ENCODE measurements around the gene SUPT4H1. TPM values are rescaled to one million over a fixed set of nuclear protein-coding genes. Genes with fewer than 3 reads are reported as not detected.

The SUPT4H1 gene
- total and polyA plus RNA-seq, 2 of the 4 experiments (the other 2 are of a cell fraction) = 51.6 to 129 TPM

DNA sequence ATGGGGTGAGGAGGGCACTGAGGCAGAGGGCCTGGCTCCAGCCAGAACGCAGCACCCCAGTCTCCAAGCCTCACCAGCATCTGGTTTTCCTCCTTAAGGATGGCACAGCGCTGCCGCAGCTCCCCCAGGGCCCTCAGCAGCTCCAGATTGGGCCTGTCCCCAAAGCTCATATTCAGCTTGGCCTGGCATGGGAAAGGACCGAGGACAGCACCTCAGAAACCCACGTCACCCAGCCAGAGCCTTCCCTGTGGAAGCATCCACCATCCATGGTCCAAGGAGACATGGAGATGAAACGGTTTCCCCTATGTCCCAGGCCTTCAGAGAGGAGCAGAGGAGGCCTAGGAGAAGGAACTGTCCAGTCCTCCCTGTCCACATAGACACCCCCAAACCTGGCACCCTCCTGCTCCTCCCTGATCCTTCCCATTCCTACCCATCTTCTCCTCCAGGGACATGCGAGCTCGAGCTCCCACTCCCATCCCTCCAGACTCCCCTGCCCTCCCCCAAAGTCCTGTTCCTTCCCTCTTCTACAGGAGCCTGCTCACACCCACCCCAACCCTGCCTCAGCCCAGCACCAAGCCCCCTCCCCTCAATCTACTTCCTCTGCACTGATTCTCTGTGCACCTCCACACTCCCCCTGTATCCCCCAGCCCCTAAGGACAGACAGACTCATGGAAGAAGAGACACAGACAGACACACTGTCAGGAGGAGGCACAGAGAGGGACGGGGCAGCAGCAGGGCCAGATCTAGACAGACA is 25.2 kb downstream of the SUPT4H1 start:
- POLR2A ChIA-PET (ENCODE audit: unreplicated experiment) = interaction anchor here (1.6 kb wide), 1 partner anchor 25 kb away, joined by 3 read pairs; the partner anchor contains the start of gene SUPT4H1

More for the DNA sequence above, 25.2 kb downstream of the SUPT4H1 start:
- no peak overlapping the region for H4K8ac ChIP-seq (ENCODE audit: low read depth in 2 of 2, low read length in 2 of 2)
- no peak overlapping the region for H3K14ac ChIP-seq (replicated peaks; ENCODE audit: low read depth, low read length)
- H2BK120ac ChIP-seq (ENCODE audit: low read depth, low read length) = no peak overlapping the region
- H3K9me3 ChIP-seq (ENCODE audit: control insufficient read depth, insufficient read depth, low read length) = no peaks in the 10 kb centered on the region
- H3K23ac ChIP-seq (ENCODE audit: low read depth, low read length) = no peak overlapping the region
- TF ChIP-seq MAZ (IDR thresholded peaks at IDR 0.05; ENCODE audit: borderline replicate concordance, low read depth, low read length) (no peak), POLR2A (IDR thresholded peaks at IDR 0.05; ENCODE audit: low read depth, low read length) (no peak), FOS (IDR thresholded peaks at IDR 0.05; ENCODE audit: low read depth, low read length) (no peak)
- in situ Hi-C loops (cut with MboI; ENCODE audit: low sequenced_read_pairs) = loop anchor here (25.0 kb wide), 1 partner anchor 464 kb away; the partner anchor contains the start of gene MRPS23
- H4K5ac ChIP-seq (ENCODE audit: low read depth, low read length) = no peak overlapping the region
- no peak overlapping the region; the same call in 1 of the 2 replicates for H2AK5ac ChIP-seq (ENCODE audit: low read depth, low read length)
- H2BK5ac ChIP-seq (ENCODE audit: low read depth, low read length, poor library complexity, severe bottlenecking) = no peak overlapping the region
- no peak overlapping the region for H3K4me3 ChIP-seq (ENCODE audit: insufficient read depth, low read depth, low read length)
- peaks cover 7% of the 10 kb centered on the region; the same call in 1 of the 2 replicates for H3K9me1 ChIP-seq (ENCODE audit: insufficient read depth, low read length)
- peaks cover 2% of the 10 kb centered on the region; the same call in 1 of the 2 replicates for H3K36me3 ChIP-seq (ENCODE audit: control insufficient read depth, insufficient read depth, low read length)
- WGBS, 2 experiments (ENCODE audit: extremely low coverage in 2 of 2, insufficient read length in 1 of 2) = 100% methylated on average over 3 of the region's 9 CpGs; no CpG with 5 or more reads in 1 of the 2 experiments
- H2BK20ac ChIP-seq (ENCODE audit: low read depth, low read length) = no peak overlapping the region
- dilution Hi-C loops (cut with HindIII; ENCODE audit: low sequenced_read_pairs, unreplicated experiment) = no loop called here
- no peak overlapping the region for H3K56ac ChIP-seq (ENCODE audit: extremely low read depth, insufficient read depth, low read length)
- H3K9ac ChIP-seq (ENCODE audit: low read depth, low read length) = no peak overlapping the region
- H3K27ac ChIP-seq (ENCODE audit: insufficient read depth, low read length) = no peak overlapping the region
- intact Hi-C loops (cut with micrococcal nuclease) = no loop called here
- H2BK15ac ChIP-seq (ENCODE audit: low read depth, low read length) = no peak overlapping the region
- H4K20me1 ChIP-seq (ENCODE audit: insufficient read depth, low read length) = no peaks in the 10 kb centered on the region
- H2AFZ ChIP-seq (replicated peaks; ENCODE audit: low read length, poor library complexity) = no peak overlapping the region
- no peak for DNase-seq
- H3K79me1 ChIP-seq (ENCODE audit: low read depth in 1 of 2, low read length in 2 of 2) = no peaks in the 10 kb centered on the region
- ATAC-seq (ENCODE audit: low read depth) = no peak
- H3K27me3 ChIP-seq (ENCODE audit: control insufficient read depth, insufficient read depth, low read length) = peaks cover 5% of the 10 kb centered on the region; the same call in 1 of the 2 replicates
- H4K91ac ChIP-seq (ENCODE audit: insufficient read depth, low read depth, low read length) = no peak overlapping the region
- H3K4me2 ChIP-seq (ENCODE audit: low read depth, low read length) = no peak overlapping the region
- no TSS peak for BruUV-seq (replicated peaks)
- H3K4ac ChIP-seq (ENCODE audit: low read depth, low read length) = no peak overlapping the region
- H3K4me1 ChIP-seq (ENCODE audit: control insufficient read depth, insufficient read depth, low read length) = peaks cover 8% of the 10 kb centered on the region
- CTCF ChIA-PET = no interaction called here
- H3K18ac ChIP-seq (ENCODE audit: low read depth, low read length) = no peak overlapping the region
- H2AK9ac ChIP-seq (replicated peaks; ENCODE audit: low read depth, low read length, poor library complexity) = no peak overlapping the region

Data from IMR-90 (cell line).